GM12872 (cell line): Measurements from ENCODE around the gene SNTG2.

Source experiments
- TF ChIP-seq, protein P1 (sequence below): IDR thresholded peaks from 3 replicates; pipeline ENCODE4 v1.5.1; 2011; ENCODE audit warnings: low read depth, mild to moderate bottlenecking, low read length, moderate library complexity; ENCODE audit not compliant: insufficient read depth

SNTG2 gene

GRCh38 chr2:1319393-1319792 is 368.7 kb downstream of the SNTG2 start:
- TF ChIP-seq, protein P1, sequence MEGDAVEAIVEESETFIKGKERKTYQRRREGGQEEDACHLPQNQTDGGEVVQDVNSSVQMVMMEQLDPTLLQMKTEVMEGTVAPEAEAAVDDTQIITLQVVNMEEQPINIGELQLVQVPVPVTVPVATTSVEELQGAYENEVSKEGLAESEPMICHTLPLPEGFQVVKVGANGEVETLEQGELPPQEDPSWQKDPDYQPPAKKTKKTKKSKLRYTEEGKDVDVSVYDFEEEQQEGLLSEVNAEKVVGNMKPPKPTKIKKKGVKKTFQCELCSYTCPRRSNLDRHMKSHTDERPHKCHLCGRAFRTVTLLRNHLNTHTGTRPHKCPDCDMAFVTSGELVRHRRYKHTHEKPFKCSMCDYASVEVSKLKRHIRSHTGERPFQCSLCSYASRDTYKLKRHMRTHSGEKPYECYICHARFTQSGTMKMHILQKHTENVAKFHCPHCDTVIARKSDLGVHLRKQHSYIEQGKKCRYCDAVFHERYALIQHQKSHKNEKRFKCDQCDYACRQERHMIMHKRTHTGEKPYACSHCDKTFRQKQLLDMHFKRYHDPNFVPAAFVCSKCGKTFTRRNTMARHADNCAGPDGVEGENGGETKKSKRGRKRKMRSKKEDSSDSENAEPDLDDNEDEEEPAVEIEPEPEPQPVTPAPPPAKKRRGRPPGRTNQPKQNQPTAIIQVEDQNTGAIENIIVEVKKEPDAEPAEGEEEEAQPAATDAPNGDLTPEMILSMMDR, result no peak

GRCh38 chr2:1321321-1321720 is 370.7 kb downstream of the SNTG2 start:
- TF ChIP-seq, protein P1, result no peak

DNA sequence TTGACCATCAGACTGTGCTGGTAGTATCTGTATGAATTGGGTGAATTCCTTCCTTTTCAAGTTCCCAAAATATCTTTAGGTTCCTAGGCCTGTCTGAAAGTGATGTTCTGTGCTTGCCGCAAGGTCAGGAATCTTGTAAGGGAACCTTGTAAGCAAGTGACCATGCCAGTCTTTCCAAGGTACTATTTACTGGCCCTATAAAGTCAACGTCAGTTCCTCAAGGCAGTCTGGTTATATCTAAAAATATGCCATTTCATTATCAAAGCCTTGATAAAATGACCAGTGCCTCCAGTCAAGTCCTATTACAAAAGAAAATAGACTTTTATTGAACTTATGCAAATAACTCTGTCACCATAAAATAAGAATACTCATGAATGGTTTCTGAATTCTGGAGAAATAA is 374.2 kb downstream of the SNTG2 start:
- TF ChIP-seq, protein P1, result no peak

GRCh38 chr2:1328684-1329083 is 378.0 kb downstream of the SNTG2 start:
- TF ChIP-seq, protein P1, result no peak

GRCh38 chr2:1339388-1340140 is 388.9 kb downstream of the SNTG2 start:
- TF ChIP-seq, protein P1, result no peak

GRCh38 chr2:1340141-1340512 is 389.5 kb downstream of the SNTG2 start:
- TF ChIP-seq, protein P1, result no peak

GRCh38 chr2:1341404-1342120 is 390.9 kb downstream of the SNTG2 start:
- TF ChIP-seq, protein P1, result no peak
